H1 (cell line): ENCODE results near the gene NR2C2AP. TPM values are rescaled to one million over a fixed set of nuclear protein-coding genes. Genes with fewer than 3 reads are reported as not detected.

Experiments
- CTCF ChIA-PET: fragments of 300-600 bp; sonication (Branson Sonifier 250); formaldehyde crosslinking; loops from one replicate; lab custom pipeline; 2021; ENCODE audit not compliant: partially characterized antibody; lab: Charles Lee
- POLR2A ChIA-PET: fragments of 300-600 bp; sonication (Branson Sonifier 250); formaldehyde crosslinking; loops from one replicate; lab custom pipeline; 2021; ENCODE audit warnings: inconsistent platforms; ENCODE audit not compliant: partially characterized antibody; lab: Charles Lee
- DNase-seq, 2 experiments: peaks; one replicate each; pipeline versions ENCODE4 v3.0.0 to v3.0.0-alpha.2; 2010 to 2022; ENCODE audit warnings: low spot score in 2 of 2, low read depth in 1 of 2, mixed read lengths in 1 of 2
- FAIRE-seq: peaks from 2 replicates; lab custom pipeline; 2011; peaks lifted over from hg19 to GRCh38; lab: Jason Lieb, UNC
- H2AFZ ChIP-seq: 2 replicates; pipeline ENCODE4 v1.8.1; 2012; ENCODE audit warnings: low read length, inconsistent platforms
- H2AK5ac ChIP-seq: 2 replicates; pipeline ENCODE4 v1.6.1; 2013; ENCODE audit warnings: low read depth, low read length
- H2BK120ac ChIP-seq: replicated peaks from 2 replicates; pipeline ENCODE3; 2013; ENCODE audit warnings: low read depth, low read length, inconsistent platforms
- H2BK12ac ChIP-seq: 2 replicates; pipeline ENCODE4 v1.6.1; 2013; ENCODE audit warnings: low read depth, low read length
- H2BK15ac ChIP-seq: 2 replicates; pipeline ENCODE4 v1.6.1; 2013; ENCODE audit warnings: low read length
- H2BK20ac ChIP-seq: 2 replicates; pipeline ENCODE4 v1.6.1; 2013; ENCODE audit warnings: low read length
- H2BK5ac ChIP-seq: 2 replicates; pipeline ENCODE4 v1.6.1; 2013; ENCODE audit warnings: low read depth, low read length
- H3K14ac ChIP-seq: 2 replicates; pipeline ENCODE4 v1.6.1; 2013; ENCODE audit warnings: inconsistent platforms; ENCODE audit not compliant: insufficient read length
- H3K18ac ChIP-seq: 2 replicates; pipeline ENCODE4 v1.6.1; 2013; ENCODE audit warnings: low read length; ENCODE audit errors: extremely low read depth
- H3K23ac ChIP-seq: 2 replicates; pipeline ENCODE4 v1.6.1; 2013; ENCODE audit warnings: inconsistent platforms; ENCODE audit not compliant: insufficient read length
- H3K23me2 ChIP-seq: 2 replicates; pipeline ENCODE4 v1.6.1; 2013; ENCODE audit warnings: low read depth, low read length
- H3K27ac ChIP-seq: 2 replicates; pipeline ENCODE4 v1.6.1; 2011; ENCODE audit warnings: low read depth, low read length, inconsistent platforms
- H3K27me3 ChIP-seq, 4 experiments: replicated peaks in 1 of 4; 1 replicate in 1 of 4; 2 replicates in 3 of 4; pipeline versions ENCODE4 v1.6.1 to v1.8.1; 2011 to 2013; ENCODE audit warnings: low read length in 3 of 4, mild to moderate bottlenecking in 3 of 4, inconsistent platforms in 2 of 4, mixed read lengths in 2 of 4, moderate library complexity in 1 of 4; ENCODE audit not compliant: control insufficient read depth in 3 of 4, insufficient read depth in 3 of 4; ENCODE audit errors: extremely low read depth in 1 of 4
- H3K36me3 ChIP-seq, 4 experiments: 2 replicates each; pipeline versions ENCODE4 v1.6.1 to v1.8.1; 2011 to 2013; ENCODE audit warnings: mild to moderate bottlenecking in 4 of 4, low read length in 3 of 4, moderate library complexity in 2 of 4, control low read depth in 1 of 4, inconsistent platforms in 1 of 4; ENCODE audit not compliant: insufficient read depth in 4 of 4, control insufficient read depth in 2 of 4
- H3K4ac ChIP-seq: replicated peaks from 2 replicates; pipeline ENCODE3; 2013; ENCODE audit warnings: low read length, low read depth, mixed read lengths, inconsistent platforms; ENCODE audit not compliant: insufficient read length
- H3K4me1 ChIP-seq, 4 experiments: replicated peaks in 1 of 4; 1 replicate in 1 of 4; 2 replicates in 3 of 4; pipeline versions ENCODE4 v1.6.1 to v1.8.1; 2011 to 2013; ENCODE audit warnings: low read length in 3 of 4, inconsistent platforms in 2 of 4, mixed read lengths in 1 of 4; ENCODE audit not compliant: insufficient read depth in 4 of 4, control insufficient read depth in 3 of 4
- H3K4me2 ChIP-seq, 2 experiments: 2 replicates each; pipeline versions ENCODE4 v1.6.1 to v1.8.1; 2011 to 2013; ENCODE audit warnings: low read depth in 2 of 2, low read length in 2 of 2, control low read depth in 1 of 2, inconsistent platforms in 1 of 2, mild to moderate bottlenecking in 1 of 2; ENCODE audit not compliant: insufficient read depth in 1 of 2
- H3K4me3 ChIP-seq, 4 experiments: fragments of 200-600, 300-600 bp in 1 of 4; sonication (generic), shearing (Covaris generic), sonication (Bioruptor Twin) in 1 of 4; 2 replicates each; pipeline versions ENCODE4 v1.5.1 to v1.8.1; 2011 to 2016; ENCODE audit warnings: low read length in 4 of 4, low read depth in 3 of 4, control low read depth in 2 of 4, inconsistent platforms in 2 of 4, mild to moderate bottlenecking in 2 of 4, mixed read lengths in 1 of 4, moderate library complexity in 1 of 4; ENCODE audit not compliant: insufficient read depth in 2 of 4; ENCODE audit errors: extremely low read depth in 1 of 4
- H3K56ac ChIP-seq: replicated peaks from 2 replicates; pipeline ENCODE3; 2013; ENCODE audit warnings: low read depth, mild to moderate bottlenecking, mixed read lengths, low read length, inconsistent platforms; ENCODE audit not compliant: insufficient read length
- H3K79me1 ChIP-seq: 2 replicates; pipeline ENCODE4 v1.6.1; 2013; ENCODE audit warnings: low read depth, low read length, control low read depth
- H3K79me2 ChIP-seq, 2 experiments: 2 replicates each; pipeline versions ENCODE4 v1.6.1 to v1.8.1; 2012 to 2013; ENCODE audit warnings: low read length in 2 of 2, mild to moderate bottlenecking in 2 of 2, inconsistent platforms in 1 of 2; ENCODE audit not compliant: insufficient read depth in 2 of 2, control insufficient read depth in 1 of 2
- H3K9ac ChIP-seq, 4 experiments: replicated peaks in 1 of 4; 1 replicate in 1 of 4; 2 replicates in 3 of 4; pipeline versions ENCODE4 v1.6.1 to v1.8.1; 2011 to 2013; ENCODE audit warnings: low read depth in 3 of 4, low read length in 3 of 4, control low read depth in 2 of 4, mild to moderate bottlenecking in 2 of 4, moderate library complexity in 2 of 4, inconsistent platforms in 1 of 4; ENCODE audit errors: extremely low read depth in 1 of 4
- H3K9me3 ChIP-seq, 2 experiments: 2 replicates each; pipeline versions ENCODE4 v1.6.1 to v1.8.1; 2012 to 2013; ENCODE audit warnings: mild to moderate bottlenecking in 2 of 2, moderate library complexity in 2 of 2, control low read depth in 1 of 2, inconsistent platforms in 1 of 2, low read depth in 1 of 2, low read length in 1 of 2, mixed read lengths in 1 of 2; ENCODE audit not compliant: insufficient read depth in 2 of 2
- H4K20me1 ChIP-seq, 2 experiments: replicated peaks in 1 of 2; 2 replicates each; pipeline versions ENCODE3 to v1.8.1; 2011 to 2013; ENCODE audit warnings: inconsistent platforms in 2 of 2, low read length in 2 of 2, mild to moderate bottlenecking in 1 of 2; ENCODE audit not compliant: insufficient read depth in 2 of 2, control insufficient read depth in 1 of 2
- H4K5ac ChIP-seq: 2 replicates; pipeline ENCODE4 v1.6.1; 2013; ENCODE audit warnings: low read length, low read depth, mixed read lengths, inconsistent platforms; ENCODE audit not compliant: insufficient read length
- H4K8ac ChIP-seq: 2 replicates; pipeline ENCODE4 v1.8.0; 2013; ENCODE audit warnings: mild to moderate bottlenecking, moderate library complexity, low read length, inconsistent platforms; ENCODE audit not compliant: insufficient read depth; ENCODE audit errors: extremely low read depth
- H4K91ac ChIP-seq: replicated peaks from 2 replicates; pipeline ENCODE3; 2013; ENCODE audit warnings: low read length, mixed read lengths, inconsistent platforms; ENCODE audit not compliant: insufficient read length
- CBX5 ChIP-seq: fragments of 300-800, 300-1000 bp; sonication (generic); IDR thresholded peaks from 2 replicates; pipeline ENCODE4 v1.7.1; 2016; ENCODE audit warnings: antibody characterized with exemption, low read length, low read depth
- CTCF ChIP-seq, 3 experiments: IDR thresholded peaks; 1 replicate in 2 of 3; 2 replicates in 1 of 3; pipeline versions ENCODE4 v1.5.1 to v1.6.1; 2011; ENCODE audit warnings: low read length in 3 of 3, mild to moderate bottlenecking in 3 of 3, inconsistent platforms in 2 of 3, low read depth in 1 of 3, moderate library complexity in 1 of 3; ENCODE audit not compliant: insufficient read depth in 1 of 3; ENCODE audit errors: control extremely low read depth in 1 of 3
- POU5F1 ChIP-seq: IDR thresholded peaks from 2 replicates; pipeline ENCODE4 v1.6.1; 2011; ENCODE audit warnings: low read depth, mild to moderate bottlenecking, low read length, moderate library complexity
- SP2 ChIP-seq: IDR thresholded peaks from 2 replicates; pipeline ENCODE4 v1.6.1; 2012; ENCODE audit warnings: mild to moderate bottlenecking, low read length, inconsistent platforms
- TAF1 ChIP-seq: IDR thresholded peaks from 2 replicates; pipeline ENCODE4 v1.6.1; 2011; ENCODE audit warnings: mild to moderate bottlenecking, low read depth, low read length
- YY1 ChIP-seq: IDR thresholded peaks from 2 replicates; pipeline ENCODE4 v1.6.1; 2011; ENCODE audit warnings: low read depth, mild to moderate bottlenecking, low read length
- WGBS, 2 experiments: shearing (Covaris generic) in 1 of 2; methylation state at CpG; one replicate each; pipeline versions ENCODE4 v1.1.6 to v1.1.7; 2013 to 2015; ENCODE audit warnings: low lambda C conversion rate in 2 of 2, mixed read lengths in 2 of 2, inconsistent platforms in 1 of 2, low coverage in 1 of 2, missing lambda C conversion rate in 1 of 2; ENCODE audit not compliant: insufficient replicate concordance in 2 of 2, insufficient coverage in 1 of 2, insufficient read length in 1 of 2; ENCODE audit errors: extremely low coverage in 1 of 2, missing lambda C conversion rate in 1 of 2; 5-methylcytosine and 5-hydroxymethylcytosine counted together
- polyA plus RNA-seq, 7 experiments: library from polyadenylated mRNA; depleted of rRNA in 3 of 7; stranded (reverse) in 5 of 7; unstranded in 2 of 7; fragments of >200 nt in 5 of 7; fragments of 200-250 nt in 2 of 7; gene quantifications; 1 replicate in 5 of 7; 2 replicates in 1 of 7; 4 replicates in 1 of 7; pipeline versions ENCODE4 v1.2.1 to v1.2.3, GENCODE V29; 2011 to 2013; ENCODE audit warnings: missing spikeins in 2 of 7, mixed read lengths in 2 of 7
- total RNA-seq: library from RNA; stranded (reverse); fragmentation: NEBNext Ultra II Directional; extraction: Animal tissue kit (Norgen Biotek cat#: 25700); gene quantifications from 2 replicates; pipeline ENCODE4 v1.2.1, GENCODE V29; 2021
- TF ChIP-seq, protein P1 (sequence below): IDR thresholded peaks from 2 replicates; pipeline ENCODE4 v1.6.1; 2011; ENCODE audit warnings: low read depth, mild to moderate bottlenecking, low read length; ENCODE audit not compliant: insufficient read depth

NR2C2AP gene
- total and polyA plus RNA-seq, 2 of the 8 experiments (the other 6 are each of a cell fraction or from before 2014, with no cell fraction given): 16.4 to 20.5 TPM

GRCh38 chr19:19211499-19212420 lies 8.5 kb upstream of the NR2C2AP start, which contains the start of gene NCAN:
NCAN (plus strand) TSS chr19:19211958; CDS start chr19:19216954, 4,996 bp downstream.
- Histone ChIP-seq H2BK15ac (no peak within 1 kb of the TSS), H3K18ac (peak within 1 kb of the TSS; percentile 19; the same call in 1 of the 2 replicates), H3K79me2 (no peaks in the 10 kb centered on the region), H3K9me3 (no peaks in the 10 kb centered on the region), H4K91ac (no peak within 1 kb of the TSS), H4K8ac (no peak within 1 kb of the TSS; the same call in 1 of the 2 replicates), H2AK5ac (no peak within 1 kb of the TSS), H4K5ac (no peak within 1 kb of the TSS), H3K14ac (no peak within 1 kb of the TSS), H3K9ac (no peak within 1 kb of the TSS), H3K4me2 (peak within 1 kb of the TSS; percentile 65 to 85), H2BK12ac (0 out of 2 replicates have a peak within 1 kb of the TSS, but pooled peaks have one; percentile 39), H2AFZ (no peak within 1 kb of the TSS), H2BK20ac (no peak within 1 kb of the TSS), H3K23me2 (peaks cover 6% of the 10 kb centered on the region; the same call in 1 of the 2 replicates), H3K4ac (no peak within 1 kb of the TSS), H3K27ac (no peak within 1 kb of the TSS), H3K23ac (no peak within 1 kb of the TSS), H3K79me1 (no peaks in the 10 kb centered on the region), H3K56ac (no peak within 1 kb of the TSS), H3K4me1 (peaks cover 0 to 16% (median 10%) of the 10 kb centered on the region in 4 experiments; a peak in 6 of 7 replicates), H3K4me3 (peak within 1 kb of the TSS; percentile 41 to 90 (median 60)), H3K27me3 (peaks cover 11 to 48% (median 44%) of the 10 kb centered on the region in 4 experiments), H4K20me1 (peaks cover 3 to 20% of the 10 kb centered on the region in 2 experiments), H2BK5ac (no peak within 1 kb of the TSS), H3K36me3 (no peaks in the 10 kb centered on the region), H2BK120ac (no peak within 1 kb of the TSS)
- DNase-seq (peak in 1 of 2 experiments; percentile 81), FAIRE-seq (no peak)
- WGBS, 2 experiments: 14% methylated on average over 29 of the region's 54 CpGs; no CpG with 5 or more reads in 1 of the 2 experiments
- ChIA-PET CTCF (interaction anchor here (0.7 to 1.4 kb wide), 2 partner anchors 13 to 96 kb away, joined by 3 read pairs; no protein-coding TSS in a partner anchor), POLR2A (interaction anchor here (0.6 to 7.4 kb wide), 3 partner anchors 8 to 16 kb away, joined by 3 to 45 read pairs (median 5); partner anchors contain the start of gene NR2C2AP)
- TF ChIP-seq CTCF (IDR thresholded peaks at IDR 0.05; ENCODE audit: control extremely low read depth in 1 of 3, insufficient read depth in 1 of 3, low read depth in 1 of 3, low read length in 3 of 3) (no peak), CBX5 (no peak), YY1 (no peak), POU5F1 (no peak), TAF1 (0 out of 2 replicates have a peak, but pooled peaks have one; percentile 33), SP2 (no peak)
- TF ChIP-seq, protein P1, sequence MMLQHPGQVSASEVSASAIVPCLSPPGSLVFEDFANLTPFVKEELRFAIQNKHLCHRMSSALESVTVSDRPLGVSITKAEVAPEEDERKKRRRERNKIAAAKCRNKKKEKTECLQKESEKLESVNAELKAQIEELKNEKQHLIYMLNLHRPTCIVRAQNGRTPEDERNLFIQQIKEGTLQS: no peak
